ENCODE measurements around the gene TMEM63C.

TMEM63C gene

GRCh38 chr14:77265561-77266335 is 84.2 kb downstream of the TMEM63C start:
- Histone ChIP-seq H3K27me3 (ENCODE audit: control insufficient read depth, insufficient read depth, low read length, poor library complexity, severe bottlenecking) (peaks cover 32% of the 10 kb centered on the region), H3K27ac (ENCODE audit: insufficient read depth, low read depth, low read length, poor library complexity, severe bottlenecking) (no peak overlapping the region), H3K36me3 (ENCODE audit: control insufficient read depth, insufficient read depth, low read length) (no peaks in the 10 kb centered on the region), H3K4me1 (ENCODE audit: control insufficient read depth, insufficient read depth, low read length) (peaks cover 6% of the 10 kb centered on the region), H3K4me3 (ENCODE audit: insufficient read depth, low read depth, low read length) (no peak overlapping the region), H3K9me3 (ENCODE audit: control insufficient read depth, low read length) (no peaks in the 10 kb centered on the region)
- WGBS, 2 experiments: 84 to 88% methylated on average over 16 of the region's 16 CpGs

GRCh38 chr14:77266336-77266735 is 84.7 kb downstream of the TMEM63C start:
- H3K4me1 ChIP-seq (ENCODE audit: control insufficient read depth, insufficient read depth, low read length): peaks cover 6% of the 10 kb centered on the region
- H3K27ac ChIP-seq (ENCODE audit: insufficient read depth, low read depth, low read length, poor library complexity, severe bottlenecking): no peak overlapping the region
- 94 to 95% methylated on average over 8 of the region's 8 CpGs for WGBS, 2 experiments
- H3K4me3 ChIP-seq (ENCODE audit: insufficient read depth, low read depth, low read length): no peak overlapping the region
- peaks cover 38% of the 10 kb centered on the region for H3K27me3 ChIP-seq (ENCODE audit: control insufficient read depth, insufficient read depth, low read length, poor library complexity, severe bottlenecking)
- H3K9me3 ChIP-seq (ENCODE audit: control insufficient read depth, low read length): no peaks in the 10 kb centered on the region
- no peaks in the 10 kb centered on the region for H3K36me3 ChIP-seq (ENCODE audit: control insufficient read depth, insufficient read depth, low read length)

- WGBS, 2 experiments: 94 to 96% methylated on average over 5 of the region's 5 CpGs
- Histone ChIP-seq H3K4me3 (ENCODE audit: insufficient read depth, low read depth, low read length) (no peak overlapping the region), H3K27ac (ENCODE audit: insufficient read depth, low read depth, low read length, poor library complexity, severe bottlenecking) (no peak overlapping the region), H3K9me3 (ENCODE audit: control insufficient read depth, low read length) (no peaks in the 10 kb centered on the region), H3K4me1 (ENCODE audit: control insufficient read depth, insufficient read depth, low read length) (peaks cover 6% of the 10 kb centered on the region), H3K27me3 (ENCODE audit: control insufficient read depth, insufficient read depth, low read length, poor library complexity, severe bottlenecking) (peaks cover 53% of the 10 kb centered on the region), H3K36me3 (ENCODE audit: control insufficient read depth, insufficient read depth, low read length) (no peaks in the 10 kb centered on the region)
Observed at GRCh38 chr14:77267937-77268699, 86.5 kb downstream of the TMEM63C start.

GRCh38 chr14:77268989-77269600 is 87.5 kb downstream of the TMEM63C start:
- no peaks in the 10 kb centered on the region for H3K36me3 ChIP-seq (ENCODE audit: control insufficient read depth, insufficient read depth, low read length)
- 67 to 69% methylated on average over 8 of the region's 8 CpGs for WGBS, 2 experiments
- H3K9me3 ChIP-seq (ENCODE audit: control insufficient read depth, low read length): no peaks in the 10 kb centered on the region
- H3K4me3 ChIP-seq (ENCODE audit: insufficient read depth, low read depth, low read length): no peak overlapping the region
- H3K27ac ChIP-seq (ENCODE audit: insufficient read depth, low read depth, low read length, poor library complexity, severe bottlenecking): no peak overlapping the region
- peaks cover 53% of the 10 kb centered on the region for H3K27me3 ChIP-seq (ENCODE audit: control insufficient read depth, insufficient read depth, low read length, poor library complexity, severe bottlenecking)
- H3K4me1 ChIP-seq (ENCODE audit: control insufficient read depth, insufficient read depth, low read length): peaks cover 6% of the 10 kb centered on the region

GRCh38 chr14:77270361-77271112 is 88.9 kb downstream of the TMEM63C start:
- no peaks in the 10 kb centered on the region for H3K36me3 ChIP-seq (ENCODE audit: control insufficient read depth, insufficient read depth, low read length)
- 6% methylated on average over 84 of the region's 84 CpGs for WGBS, 2 experiments
- peaks cover 9% of the 10 kb centered on the region for H3K4me1 ChIP-seq (ENCODE audit: control insufficient read depth, insufficient read depth, low read length)
- peaks cover 53% of the 10 kb centered on the region for H3K27me3 ChIP-seq (ENCODE audit: control insufficient read depth, insufficient read depth, low read length, poor library complexity, severe bottlenecking)
- H3K9me3 ChIP-seq (ENCODE audit: control insufficient read depth, low read length): no peaks in the 10 kb centered on the region
- H3K27ac ChIP-seq (ENCODE audit: insufficient read depth, low read depth, low read length, poor library complexity, severe bottlenecking): no peak overlapping the region
- peak overlapping the region; percentile 37 for H3K4me3 ChIP-seq (ENCODE audit: insufficient read depth, low read depth, low read length)

- Histone ChIP-seq H3K9me3 (ENCODE audit: control insufficient read depth, low read length) (no peaks in the 10 kb centered on the region), H3K27ac (ENCODE audit: insufficient read depth, low read depth, low read length, poor library complexity, severe bottlenecking) (no peak within 1 kb of the TSS), H3K4me3 (ENCODE audit: insufficient read depth, low read depth, low read length) (peak within 1 kb of the TSS; percentile 37), H3K36me3 (ENCODE audit: control insufficient read depth, insufficient read depth, low read length) (no peaks in the 10 kb centered on the region), H3K4me1 (ENCODE audit: control insufficient read depth, insufficient read depth, low read length) (peaks cover 13% of the 10 kb centered on the region), H3K27me3 (ENCODE audit: control insufficient read depth, insufficient read depth, low read length, poor library complexity, severe bottlenecking) (peaks cover 53% of the 10 kb centered on the region)
- 17 to 18% methylated on average over 38 of the region's 38 CpGs for WGBS, 2 experiments
Observed at GRCh38 chr14:77271113-77271710, 89.6 kb downstream of the TMEM63C start, which contains the start of gene NGB. NGB (minus strand) TSS chr14:77271206; CDS start chr14:77270937, 269 bp downstream.

GRCh38 chr14:77272261-77272660 is 90.7 kb downstream of the TMEM63C start:
- 89 to 93% methylated on average over 4 of the region's 4 CpGs for WGBS, 2 experiments
- H3K27ac ChIP-seq (ENCODE audit: insufficient read depth, low read depth, low read length, poor library complexity, severe bottlenecking): no peak overlapping the region
- H3K4me3 ChIP-seq (ENCODE audit: insufficient read depth, low read depth, low read length): no peak overlapping the region
- H3K4me1 ChIP-seq (ENCODE audit: control insufficient read depth, insufficient read depth, low read length): peaks cover 13% of the 10 kb centered on the region
- no peaks in the 10 kb centered on the region for H3K36me3 ChIP-seq (ENCODE audit: control insufficient read depth, insufficient read depth, low read length)
- peaks cover 53% of the 10 kb centered on the region for H3K27me3 ChIP-seq (ENCODE audit: control insufficient read depth, insufficient read depth, low read length, poor library complexity, severe bottlenecking)
- no peaks in the 10 kb centered on the region for H3K9me3 ChIP-seq (ENCODE audit: control insufficient read depth, low read length)

GRCh38 chr14:77273796-77274195 is 92.2 kb downstream of the TMEM63C start:
- WGBS, 2 experiments: 78 to 81% methylated on average over 4 of the region's 4 CpGs
- H3K27me3 ChIP-seq (ENCODE audit: control insufficient read depth, insufficient read depth, low read length, poor library complexity, severe bottlenecking): peaks cover 40% of the 10 kb centered on the region
- no peak overlapping the region for H3K27ac ChIP-seq (ENCODE audit: insufficient read depth, low read depth, low read length, poor library complexity, severe bottlenecking)
- H3K9me3 ChIP-seq (ENCODE audit: control insufficient read depth, low read length): no peaks in the 10 kb centered on the region
- peaks cover 13% of the 10 kb centered on the region for H3K4me1 ChIP-seq (ENCODE audit: control insufficient read depth, insufficient read depth, low read length)
- no peak overlapping the region for H3K4me3 ChIP-seq (ENCODE audit: insufficient read depth, low read depth, low read length)
- H3K36me3 ChIP-seq (ENCODE audit: control insufficient read depth, insufficient read depth, low read length): no peaks in the 10 kb centered on the region

GRCh38 chr14:77275041-77275580 is 93.5 kb downstream of the TMEM63C start:
- Histone ChIP-seq H3K27ac (ENCODE audit: insufficient read depth, low read depth, low read length, poor library complexity, severe bottlenecking) (no peak overlapping the region), H3K4me3 (ENCODE audit: insufficient read depth, low read depth, low read length) (no peak overlapping the region), H3K4me1 (ENCODE audit: control insufficient read depth, insufficient read depth, low read length) (peaks cover 13% of the 10 kb centered on the region), H3K27me3 (ENCODE audit: control insufficient read depth, insufficient read depth, low read length, poor library complexity, severe bottlenecking) (peaks cover 27% of the 10 kb centered on the region), H3K9me3 (ENCODE audit: control insufficient read depth, low read length) (no peaks in the 10 kb centered on the region), H3K36me3 (ENCODE audit: control insufficient read depth, insufficient read depth, low read length) (no peaks in the 10 kb centered on the region)
- 68 to 80% methylated on average over 5 of the region's 5 CpGs for WGBS, 2 experiments
